Liver (tissue), 3 donors: ENCODE data around the gene TTC28.

ENCODE experiments used
- EGR1 ChIP-seq, 2 donors: IDR thresholded peaks; 2 replicates each; pipeline ENCODE4 v1.6.1; 2016 to 2018; ENCODE audit warnings: antibody characterized with exemption in 2 of 2, low read depth in 2 of 2
- GABPA ChIP-seq, 2 donors: IDR thresholded peaks in 1 of 2; conservative IDR thresholded peaks in 1 of 2; 2 replicates each; pipeline ENCODE4 v1.6.1; 2016; ENCODE audit warnings: antibody characterized with exemption in 2 of 2, mild to moderate bottlenecking in 1 of 2, moderate library complexity in 1 of 2
- RAD21 ChIP-seq, 2 donors: IDR thresholded peaks; 2 replicates each; pipeline ENCODE4 v1.6.1; 2016; ENCODE audit warnings: antibody characterized with exemption in 2 of 2, mild to moderate bottlenecking in 2 of 2
- SP1 ChIP-seq: IDR thresholded peaks from 2 replicates; pipeline ENCODE4 v1.6.1; 2018; ENCODE audit warnings: antibody characterized with exemption, mild to moderate bottlenecking
- YY1 ChIP-seq: IDR thresholded peaks from 2 replicates; pipeline ENCODE4 v1.6.1; 2016; ENCODE audit warnings: antibody characterized with exemption, mild to moderate bottlenecking
- TF ChIP-seq, protein P1 (sequence below): fragments of 150-350 bp; IDR thresholded peaks from 2 replicates; pipeline ENCODE4 v1.5.1; 2017; ENCODE audit warnings: improper control_type of control experiment, low read depth, low read length; ENCODE audit not compliant: missing input control
- TF ChIP-seq, protein P2 (sequence below): IDR thresholded peaks from 2 replicates; pipeline ENCODE4 v1.6.1; 2016; ENCODE audit warnings: antibody characterized with exemption
- TF ChIP-seq, protein P3 (sequence below): IDR thresholded peaks from 2 replicates; pipeline ENCODE4 v1.6.1; 2016; ENCODE audit warnings: antibody characterized with exemption
- donor health status: healthy.
- donor health status: healthy.

DNA sequence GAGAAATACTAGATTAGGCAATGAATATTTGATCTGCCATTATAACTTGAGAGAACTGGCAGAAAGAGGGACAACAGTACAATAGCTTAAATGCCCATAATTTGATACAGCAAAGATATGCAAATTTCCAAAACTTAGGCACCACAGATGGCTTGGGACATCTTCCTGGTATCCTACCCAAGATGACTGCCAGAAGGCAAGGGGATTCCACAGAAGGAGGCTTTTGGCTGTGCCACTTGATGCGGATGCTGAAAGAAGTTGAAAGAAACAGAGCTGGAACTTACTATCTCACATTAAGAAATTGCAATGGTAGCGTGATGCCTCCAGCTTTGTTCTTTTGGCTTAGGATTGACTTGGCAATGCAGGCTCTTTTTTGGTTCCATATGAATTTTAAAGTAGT lies 216.7 kb downstream of the TTC28 start:
- TF ChIP-seq, protein P1, sequence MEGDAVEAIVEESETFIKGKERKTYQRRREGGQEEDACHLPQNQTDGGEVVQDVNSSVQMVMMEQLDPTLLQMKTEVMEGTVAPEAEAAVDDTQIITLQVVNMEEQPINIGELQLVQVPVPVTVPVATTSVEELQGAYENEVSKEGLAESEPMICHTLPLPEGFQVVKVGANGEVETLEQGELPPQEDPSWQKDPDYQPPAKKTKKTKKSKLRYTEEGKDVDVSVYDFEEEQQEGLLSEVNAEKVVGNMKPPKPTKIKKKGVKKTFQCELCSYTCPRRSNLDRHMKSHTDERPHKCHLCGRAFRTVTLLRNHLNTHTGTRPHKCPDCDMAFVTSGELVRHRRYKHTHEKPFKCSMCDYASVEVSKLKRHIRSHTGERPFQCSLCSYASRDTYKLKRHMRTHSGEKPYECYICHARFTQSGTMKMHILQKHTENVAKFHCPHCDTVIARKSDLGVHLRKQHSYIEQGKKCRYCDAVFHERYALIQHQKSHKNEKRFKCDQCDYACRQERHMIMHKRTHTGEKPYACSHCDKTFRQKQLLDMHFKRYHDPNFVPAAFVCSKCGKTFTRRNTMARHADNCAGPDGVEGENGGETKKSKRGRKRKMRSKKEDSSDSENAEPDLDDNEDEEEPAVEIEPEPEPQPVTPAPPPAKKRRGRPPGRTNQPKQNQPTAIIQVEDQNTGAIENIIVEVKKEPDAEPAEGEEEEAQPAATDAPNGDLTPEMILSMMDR: no peak
- TF ChIP-seq RAD21 (IDR thresholded peaks at IDR 0.05): no peak
- TF ChIP-seq, protein P2, sequence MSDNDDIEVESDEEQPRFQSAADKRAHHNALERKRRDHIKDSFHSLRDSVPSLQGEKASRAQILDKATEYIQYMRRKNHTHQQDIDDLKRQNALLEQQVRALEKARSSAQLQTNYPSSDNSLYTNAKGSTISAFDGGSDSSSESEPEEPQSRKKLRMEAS: no peak
- no peak for TF ChIP-seq EGR1 (IDR thresholded peaks at IDR 0.05; ENCODE audit: low read depth in 2 of 2)
- no peak for TF ChIP-seq SP1
- TF ChIP-seq YY1: no peak
- TF ChIP-seq, protein P3, sequence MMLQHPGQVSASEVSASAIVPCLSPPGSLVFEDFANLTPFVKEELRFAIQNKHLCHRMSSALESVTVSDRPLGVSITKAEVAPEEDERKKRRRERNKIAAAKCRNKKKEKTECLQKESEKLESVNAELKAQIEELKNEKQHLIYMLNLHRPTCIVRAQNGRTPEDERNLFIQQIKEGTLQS: no peak
- no peak for TF ChIP-seq GABPA (IDR thresholded peaks at IDR 0.05 in 1 of 2, conservative IDR thresholded peaks at IDR 0.05 in 1 of 2)
